Uterus (tissue), 2 donors: ENCODE measurements around the gene IL17F.
A peak's percentile ranks its signal among the peaks of the same experiment; 100 is the strongest.

Source experiments
- CTCF ChIP-seq, 4 experiments: fragments of 200-600 bp in 2 of 4; fragments of 450-650 bp in 2 of 4; sonication (generic) in 2 of 4; IDR thresholded peaks; one replicate each; pipeline ENCODE4 v1.5.1; 2016 to 2019; ENCODE audit warnings: antibody characterized with exemption in 4 of 4, mild to moderate bottlenecking in 2 of 4, moderate library complexity in 1 of 4
- POLR2A ChIP-seq, 2 donors: fragments of 450-650 bp; IDR thresholded peaks; one replicate each; pipeline ENCODE4 v1.6.1; 2016; ENCODE audit warnings: antibody characterized with exemption in 2 of 2, mild to moderate bottlenecking in 1 of 2, moderate library complexity in 1 of 2

- TF ChIP-seq POLR2A (IDR thresholded peaks at IDR 0.05) (no peak), CTCF (IDR thresholded peaks at IDR 0.05) (peak; percentile 26 to 37 (median 34))
Observed at GRCh38 chr6:52286798-52287432, 42.6 kb upstream of the IL17F start.
